ENCODE measurements around the gene ICAM2. TPM values are rescaled to one million over a fixed set of nuclear protein-coding genes. Genes with fewer than 3 reads are reported as not detected.

Gene ICAM2
- total and polyA plus RNA-seq, 2 donors (not counting 1 experiment from before 2014, with no cell fraction given) = 48.7 to 149 TPM

DNA sequence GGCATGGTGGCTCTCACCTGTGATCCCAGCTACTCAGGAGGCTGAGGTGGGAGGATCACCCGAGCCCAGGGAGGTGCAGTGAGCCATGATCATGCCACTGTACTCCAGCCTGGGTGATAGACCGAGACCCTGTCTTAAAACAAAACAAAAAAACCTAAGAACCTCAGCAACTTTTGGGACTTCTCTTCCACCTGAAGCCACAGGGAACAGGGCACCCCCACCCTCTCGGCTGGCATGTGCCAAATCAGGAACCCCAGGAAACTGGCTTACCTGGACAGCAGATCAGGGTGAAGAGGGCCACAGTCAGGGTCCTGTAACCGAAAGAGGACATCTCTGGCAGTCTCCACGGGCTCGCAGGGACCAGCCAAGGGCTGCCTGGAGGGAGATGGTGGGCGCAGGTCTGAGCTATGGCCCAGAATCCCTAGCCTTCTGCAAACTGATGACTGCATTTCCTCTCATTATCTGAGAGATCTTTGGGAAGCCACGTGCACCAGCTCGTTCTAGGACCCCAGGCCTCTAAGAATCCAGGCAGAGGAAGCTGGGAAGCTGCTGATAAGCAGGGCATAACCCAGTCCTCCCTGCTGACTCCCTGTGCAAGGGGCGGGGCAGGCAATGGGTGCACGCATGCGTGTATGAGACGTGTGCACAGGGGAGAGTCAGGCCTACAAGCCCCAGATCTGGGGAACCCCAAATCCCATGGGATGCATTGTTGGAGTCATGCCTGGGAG is 13.9 kb downstream of the ICAM2 start:
- H2AFZ ChIP-seq (ENCODE audit: insufficient read depth, low read depth, low read length, poor library complexity, severe bottlenecking) = no peak overlapping the region
- Mint-ChIP-seq H3K9me3 (ENCODE audit: insufficient read depth) (no peaks in the 10 kb centered on the region), H3K4me1 (peaks cover 36% of the 10 kb centered on the region), H3K27ac (no peak overlapping the region), H3K4me3 (no peak overlapping the region), H3K27me3 (no peaks in the 10 kb centered on the region)
- TF ChIP-seq EZH2 (IDR thresholded peaks at IDR 0.05; ENCODE audit: borderline replicate concordance, insufficient read depth, low read depth, low read length, poor library complexity, severe bottlenecking) = no peak
- TF ChIP-seq, protein P1, sequence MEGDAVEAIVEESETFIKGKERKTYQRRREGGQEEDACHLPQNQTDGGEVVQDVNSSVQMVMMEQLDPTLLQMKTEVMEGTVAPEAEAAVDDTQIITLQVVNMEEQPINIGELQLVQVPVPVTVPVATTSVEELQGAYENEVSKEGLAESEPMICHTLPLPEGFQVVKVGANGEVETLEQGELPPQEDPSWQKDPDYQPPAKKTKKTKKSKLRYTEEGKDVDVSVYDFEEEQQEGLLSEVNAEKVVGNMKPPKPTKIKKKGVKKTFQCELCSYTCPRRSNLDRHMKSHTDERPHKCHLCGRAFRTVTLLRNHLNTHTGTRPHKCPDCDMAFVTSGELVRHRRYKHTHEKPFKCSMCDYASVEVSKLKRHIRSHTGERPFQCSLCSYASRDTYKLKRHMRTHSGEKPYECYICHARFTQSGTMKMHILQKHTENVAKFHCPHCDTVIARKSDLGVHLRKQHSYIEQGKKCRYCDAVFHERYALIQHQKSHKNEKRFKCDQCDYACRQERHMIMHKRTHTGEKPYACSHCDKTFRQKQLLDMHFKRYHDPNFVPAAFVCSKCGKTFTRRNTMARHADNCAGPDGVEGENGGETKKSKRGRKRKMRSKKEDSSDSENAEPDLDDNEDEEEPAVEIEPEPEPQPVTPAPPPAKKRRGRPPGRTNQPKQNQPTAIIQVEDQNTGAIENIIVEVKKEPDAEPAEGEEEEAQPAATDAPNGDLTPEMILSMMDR (IDR thresholded peaks at IDR 0.05) = no peak
- ATAC-seq (ENCODE audit: low read depth) = no peak
- no peak overlapping the region for H3K9ac ChIP-seq (ENCODE audit: low read length)
- peak overlapping the region; percentile 21 for H3K4me2 ChIP-seq (replicated peaks; ENCODE audit: low read depth, low read length, poor library complexity, severe bottlenecking)
- H3K4me3 ChIP-seq (ENCODE audit: control extremely low read depth in 1 of 5, extremely low read depth in 1 of 5, insufficient read depth in 1 of 5, low read depth in 2 of 5, low read length in 4 of 5) = no peak overlapping the region
- H3K79me2 ChIP-seq (ENCODE audit: control insufficient read depth, insufficient read depth, low read length) = peaks cover 67% of the 10 kb centered on the region
- 66% methylated on average over 12 of the region's 13 CpGs for WGBS (ENCODE audit: insufficient coverage)
- H3K9me3 ChIP-seq (ENCODE audit: control extremely low read depth in 1 of 3, control insufficient read depth in 2 of 3, insufficient read depth in 1 of 3, low read length in 2 of 3) = no peaks in the 10 kb centered on the region
- H3K27ac ChIP-seq (ENCODE audit: low read length in 2 of 2) = no peak overlapping the region
- POLR2A ChIA-PET = interaction anchor here (1.5 kb wide), 1 partner anchor 11 kb away, joined by 4 read pairs; no protein-coding TSS in a partner anchor
- peak; percentile 5 for DNase-seq
- H3K27me3 ChIP-seq (replicated peaks in 1 of 4; ENCODE audit: control extremely low read depth in 1 of 4, control insufficient read depth in 3 of 4, insufficient read depth in 4 of 4, low read length in 3 of 4) = no peaks in the 10 kb centered on the region
- intact Hi-C loops (cut with micrococcal nuclease) = no loop called here
- CTCF ChIA-PET = interaction anchor here (0.6 to 2.2 kb wide), 10 partner anchors 10 to 113 kb away, joined by 3 to 12 read pairs (median 4); partner anchors contain the start of gene ICAM2
- H3K4me1 ChIP-seq (ENCODE audit: control insufficient read depth in 2 of 2, insufficient read depth in 2 of 2, low read length in 2 of 2) = peaks cover 27 to 41% of the 10 kb centered on the region in 2 donors
- peaks cover 0 to 87% of the 10 kb centered on the region in 2 experiments for H3K36me3 ChIP-seq (replicated peaks in 1 of 2; ENCODE audit: control extremely low read depth in 1 of 2, control insufficient read depth in 1 of 2, extremely low read depth in 1 of 2, insufficient read depth in 2 of 2, low read length in 1 of 2)
- H4K20me1 ChIP-seq (ENCODE audit: control insufficient read depth, insufficient read depth, low read length, poor library complexity, severe bottlenecking) = peaks cover 99% of the 10 kb centered on the region

DNA sequence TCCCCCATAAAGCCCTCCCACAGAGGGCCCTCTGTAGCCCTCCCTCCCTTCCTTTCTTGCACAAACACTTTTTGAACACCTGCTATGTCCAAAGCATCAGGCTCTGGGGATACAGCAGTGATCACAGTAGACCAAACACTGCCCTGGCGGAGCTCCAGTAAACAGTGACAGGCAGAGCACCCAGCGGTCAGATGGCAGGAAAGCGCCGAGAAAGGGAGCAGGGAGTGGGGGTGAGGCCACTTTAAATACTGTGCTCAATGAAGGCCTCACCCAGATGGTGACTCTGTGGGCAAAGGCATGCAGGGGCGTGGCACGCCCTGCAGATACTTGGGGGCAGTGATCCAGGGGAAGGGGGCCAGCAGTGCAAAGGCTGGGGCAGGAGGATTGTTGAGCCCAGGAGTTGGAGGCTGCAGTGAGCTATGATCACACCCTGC is 14.7 kb downstream of the ICAM2 start:
- Mint-ChIP-seq H3K9me3 (ENCODE audit: insufficient read depth) (no peaks in the 10 kb centered on the region), H3K4me3 (no peak overlapping the region), H3K4me1 (peaks cover 30% of the 10 kb centered on the region), H3K27ac (no peak overlapping the region), H3K27me3 (no peaks in the 10 kb centered on the region)
- Histone ChIP-seq H4K20me1 (ENCODE audit: control insufficient read depth, insufficient read depth, low read length, poor library complexity, severe bottlenecking) (peaks cover 99% of the 10 kb centered on the region), H3K79me2 (ENCODE audit: control insufficient read depth, insufficient read depth, low read length) (peaks cover 59% of the 10 kb centered on the region), H2AFZ (ENCODE audit: insufficient read depth, low read depth, low read length, poor library complexity, severe bottlenecking) (no peak overlapping the region), H3K9me3 (ENCODE audit: control extremely low read depth in 1 of 3, control insufficient read depth in 2 of 3, insufficient read depth in 1 of 3, low read length in 2 of 3) (no peaks in the 10 kb centered on the region), H3K36me3 (replicated peaks in 1 of 2; ENCODE audit: control extremely low read depth in 1 of 2, control insufficient read depth in 1 of 2, extremely low read depth in 1 of 2, insufficient read depth in 2 of 2, low read length in 1 of 2) (peaks cover 0 to 80% of the 10 kb centered on the region in 2 experiments), H3K4me3 (ENCODE audit: control extremely low read depth in 1 of 5, extremely low read depth in 1 of 5, insufficient read depth in 1 of 5, low read depth in 2 of 5, low read length in 4 of 5) (no peak overlapping the region), H3K4me2 (replicated peaks; ENCODE audit: low read depth, low read length, poor library complexity, severe bottlenecking) (no peak overlapping the region), H3K27ac (ENCODE audit: low read length in 2 of 2) (no peak overlapping the region), H3K9ac (ENCODE audit: low read length) (no peak overlapping the region), H3K27me3 (replicated peaks in 1 of 4; ENCODE audit: control extremely low read depth in 1 of 4, control insufficient read depth in 3 of 4, insufficient read depth in 4 of 4, low read length in 3 of 4) (no peaks in the 10 kb centered on the region), H3K4me1 (ENCODE audit: control insufficient read depth in 2 of 2, insufficient read depth in 2 of 2, low read length in 2 of 2) (peaks cover 27 to 41% of the 10 kb centered on the region in 2 donors)
- CTCF ChIA-PET = interaction anchor here (0.9 to 2.2 kb wide), 6 partner anchors 11 to 57 kb away, joined by 3 to 12 read pairs (median 4); partner anchors contain the start of gene ICAM2
- intact Hi-C loops (cut with micrococcal nuclease) = no loop called here
- POLR2A ChIA-PET = interaction anchor here (1.5 kb wide), 1 partner anchor 12 kb away, joined by 4 read pairs; no protein-coding TSS in a partner anchor
- 56% methylated on average over 6 of the region's 6 CpGs for WGBS (ENCODE audit: insufficient coverage)
- DNase-seq = no peak
- TF ChIP-seq, protein P1 (IDR thresholded peaks at IDR 0.05) = no peak
- TF ChIP-seq EZH2 (IDR thresholded peaks at IDR 0.05; ENCODE audit: borderline replicate concordance, insufficient read depth, low read depth, low read length, poor library complexity, severe bottlenecking) = no peak
- no peak for ATAC-seq (ENCODE audit: low read depth)
